ENCODE data around the gene OR7C1. TPM values are rescaled to one million over a fixed set of nuclear protein-coding genes. Genes with fewer than 3 reads are reported as not detected.
A peak's percentile ranks its signal among the peaks of the same experiment; 100 is the strongest.
"Not testable (repeated sequence)": the region's sequence is repeated elsewhere in the genome, so short reads cannot be mapped to it uniquely, and the experiment has no call there.

Gene OR7C1
- total RNA-seq, 2 experiments from 2014 or later, result not detected

DNA sequence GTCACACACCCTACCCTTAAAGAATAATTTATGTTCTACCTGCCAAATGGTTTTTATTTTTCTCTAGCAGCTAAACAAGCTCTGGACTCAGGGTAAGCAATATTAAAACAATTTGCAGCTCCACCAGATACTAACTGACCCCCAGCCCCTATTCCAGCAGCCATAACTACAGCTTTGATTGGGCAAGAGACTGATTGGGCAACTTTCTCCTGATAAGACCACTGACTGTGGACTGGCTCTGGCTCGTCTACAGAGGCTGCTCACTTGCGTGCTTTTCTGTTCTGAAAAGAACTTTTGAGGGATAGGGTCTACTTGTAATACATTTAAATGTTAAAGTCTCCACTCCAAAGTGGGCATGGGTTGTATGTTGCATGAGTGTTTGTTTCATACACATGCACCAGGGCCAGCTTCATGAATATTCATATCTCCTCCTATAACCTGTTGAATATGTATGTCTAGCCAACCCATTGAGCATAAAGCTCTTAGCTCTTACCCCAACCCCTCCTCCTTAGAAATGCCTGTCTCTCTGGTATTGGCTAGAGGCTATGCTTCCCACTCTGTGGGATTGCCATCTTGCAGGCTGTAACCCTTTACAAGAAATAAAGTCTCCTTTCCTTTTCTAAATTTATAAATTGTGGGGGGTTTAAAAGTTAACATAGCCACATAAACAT is 19.9 kb downstream of the OR7C1 start:
- Mint-ChIP-seq H3K9me3 (no peaks in the 10 kb centered on the region), H3K4me3 (no peak overlapping the region), H3K36me3 (no peaks in the 10 kb centered on the region), H3K4me1 (ENCODE audit: low read depth) (no peaks in the 10 kb centered on the region), H3K27me3 (no peaks in the 10 kb centered on the region), H3K27ac (no peak overlapping the region)
- ChIA-PET CTCF (no interaction called here), POLR2A (no interaction called here)
- intact Hi-C loops (cut with micrococcal nuclease), result no loop called here
- DNase-seq, result no peak

DNA sequence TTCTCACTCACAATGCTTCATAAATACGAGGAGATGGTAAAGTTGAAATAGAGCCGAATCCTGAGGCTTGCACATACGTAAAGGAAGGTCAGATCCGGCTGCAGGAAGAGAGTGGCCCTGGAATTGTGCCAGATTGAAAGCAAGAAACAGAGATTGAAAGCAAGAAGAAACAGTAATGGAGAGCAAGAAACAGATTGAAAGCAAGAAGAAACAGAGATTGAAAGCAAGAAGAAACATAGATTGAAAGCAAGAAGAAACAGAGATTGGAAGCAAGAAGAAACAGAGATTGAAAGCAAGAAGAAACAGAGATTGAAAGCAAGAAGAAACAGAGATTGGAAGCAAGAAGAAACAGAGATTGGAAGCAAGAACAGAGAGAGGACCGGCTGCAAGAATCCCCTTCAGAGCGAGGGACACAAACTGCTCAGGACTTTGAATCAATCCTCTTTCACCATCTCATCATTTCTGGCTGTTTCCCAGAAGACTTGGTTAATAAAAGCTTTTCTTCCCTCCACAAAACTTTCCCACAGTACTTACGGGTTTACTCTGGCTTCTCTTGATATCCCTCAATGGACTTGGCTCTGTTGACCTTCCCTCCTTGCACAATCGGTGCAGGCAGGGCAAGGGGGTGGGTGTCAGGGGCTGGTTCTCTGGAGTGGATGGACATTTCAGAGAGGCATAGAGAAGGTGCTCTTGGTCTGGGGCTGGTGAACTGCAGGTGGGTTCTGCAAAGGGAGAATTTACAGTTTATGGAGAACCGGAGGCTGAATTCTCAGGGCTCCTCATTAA is 25.5 kb downstream of the OR7C1 start:
- no peaks in the 10 kb centered on the region for H3K36me3 Mint-ChIP-seq
- no peak overlapping the region for H3K4me3 Mint-ChIP-seq
- DNase-seq, result no peak
- no peak overlapping the region for H3K27ac Mint-ChIP-seq
- H3K27me3 Mint-ChIP-seq, result peaks cover 4% of the 10 kb centered on the region
- H3K4me1 Mint-ChIP-seq (ENCODE audit: low read depth), result no peaks in the 10 kb centered on the region
- ChIA-PET POLR2A (no interaction called here), CTCF (no interaction called here)
- intact Hi-C loops (cut with micrococcal nuclease), result no loop called here
- no peaks in the 10 kb centered on the region for H3K9me3 Mint-ChIP-seq

DNA sequence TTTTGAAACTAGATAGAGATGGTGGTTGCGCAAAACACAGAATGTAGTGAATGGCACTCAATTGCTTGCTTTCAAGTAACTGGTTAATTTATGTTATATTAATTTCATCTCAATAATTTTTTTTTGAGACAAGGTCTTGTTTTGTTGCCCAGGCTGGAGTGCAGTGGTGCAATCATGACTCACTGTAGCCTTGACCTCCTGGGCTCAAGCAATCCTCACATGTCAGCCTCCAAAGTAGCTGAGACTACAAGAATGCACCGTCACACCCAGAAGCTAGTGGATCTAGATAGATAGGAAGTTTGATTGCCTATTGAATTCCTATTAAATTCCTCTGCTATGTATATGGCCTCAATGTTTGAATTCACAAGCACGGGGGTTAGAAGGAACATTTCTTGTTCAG is 30.2 kb downstream of the OR7C1 start:
- Mint-ChIP-seq H3K36me3 (no peaks in the 10 kb centered on the region), H3K27me3 (peaks cover 10% of the 10 kb centered on the region), H3K4me1 (ENCODE audit: low read depth) (no peaks in the 10 kb centered on the region), H3K27ac (no peak overlapping the region), H3K9me3 (no peaks in the 10 kb centered on the region), H3K4me3 (no peak overlapping the region)
- ChIA-PET CTCF (no interaction called here), POLR2A (no interaction called here)
- intact Hi-C loops (cut with micrococcal nuclease), result no loop called here
- DNase-seq, result no peak

DNA sequence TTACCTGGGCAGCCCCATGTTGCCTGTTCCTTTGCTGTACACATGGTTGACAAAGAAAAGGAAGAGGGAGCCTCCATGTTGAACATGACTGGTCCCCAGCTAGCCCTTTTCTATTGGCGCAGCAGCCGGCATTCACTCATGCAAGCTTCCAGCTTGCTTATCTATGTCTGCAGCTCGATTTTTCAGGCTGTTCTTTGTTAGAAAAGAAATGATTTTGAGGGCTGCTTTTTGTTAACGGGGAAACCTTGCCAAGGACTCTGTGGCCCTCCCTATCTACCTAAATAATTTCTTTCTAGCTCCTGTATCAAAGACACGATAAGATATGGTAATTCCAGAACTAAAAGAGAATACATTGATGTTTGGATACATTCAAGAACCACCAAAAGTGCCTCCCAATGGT is 36.2 kb downstream of the OR7C1 start:
- POLR2A ChIA-PET, result no interaction called here
- no peaks in the 10 kb centered on the region for H3K36me3 Mint-ChIP-seq
- no peaks in the 10 kb centered on the region for H3K9me3 Mint-ChIP-seq
- no peak for DNase-seq
- CTCF ChIA-PET, result interaction anchor here (1.2 kb wide), 1 partner anchor 14 kb away, joined by 3 read pairs; no protein-coding TSS in a partner anchor
- peaks cover 15% of the 10 kb centered on the region for H3K27me3 Mint-ChIP-seq
- H3K4me3 Mint-ChIP-seq, result no peak overlapping the region
- H3K27ac Mint-ChIP-seq, result no peak overlapping the region
- intact Hi-C loops (cut with micrococcal nuclease), result no loop called here
- H3K4me1 Mint-ChIP-seq (ENCODE audit: low read depth), result no peaks in the 10 kb centered on the region

DNA sequence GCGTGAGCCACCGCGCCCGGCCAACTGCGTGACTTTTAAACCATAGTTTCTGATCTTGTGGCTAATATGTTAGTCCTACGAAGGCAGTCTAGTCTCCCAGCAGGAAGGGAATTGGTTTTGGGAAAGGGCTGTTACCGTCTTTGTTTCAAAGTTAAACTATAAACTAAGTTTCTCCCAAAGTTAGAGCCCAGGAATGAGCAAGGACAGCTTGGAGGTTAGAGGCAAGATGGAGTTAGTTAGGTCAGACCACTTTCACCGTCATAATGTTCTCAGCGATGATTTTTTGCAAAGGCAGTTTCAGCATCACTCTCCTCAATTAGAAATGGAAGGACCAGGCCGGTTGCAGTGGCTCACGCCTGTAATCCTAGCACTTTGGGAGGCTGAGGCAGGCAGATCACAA is 39.0 kb downstream of the OR7C1 start:
- Mint-ChIP-seq H3K9me3 (no peaks in the 10 kb centered on the region), H3K4me3 (no peak overlapping the region), H3K36me3 (no peaks in the 10 kb centered on the region), H3K4me1 (ENCODE audit: low read depth) (no peaks in the 10 kb centered on the region), H3K27ac (no peak overlapping the region), H3K27me3 (peaks cover 15% of the 10 kb centered on the region)
- no peak for DNase-seq
- intact Hi-C loops (cut with micrococcal nuclease), result no loop called here
- ChIA-PET POLR2A (no interaction called here), CTCF (interaction anchor here (1.3 kb wide), 1 partner anchor 10 kb away, joined by 4 read pairs; no protein-coding TSS in a partner anchor)

DNA sequence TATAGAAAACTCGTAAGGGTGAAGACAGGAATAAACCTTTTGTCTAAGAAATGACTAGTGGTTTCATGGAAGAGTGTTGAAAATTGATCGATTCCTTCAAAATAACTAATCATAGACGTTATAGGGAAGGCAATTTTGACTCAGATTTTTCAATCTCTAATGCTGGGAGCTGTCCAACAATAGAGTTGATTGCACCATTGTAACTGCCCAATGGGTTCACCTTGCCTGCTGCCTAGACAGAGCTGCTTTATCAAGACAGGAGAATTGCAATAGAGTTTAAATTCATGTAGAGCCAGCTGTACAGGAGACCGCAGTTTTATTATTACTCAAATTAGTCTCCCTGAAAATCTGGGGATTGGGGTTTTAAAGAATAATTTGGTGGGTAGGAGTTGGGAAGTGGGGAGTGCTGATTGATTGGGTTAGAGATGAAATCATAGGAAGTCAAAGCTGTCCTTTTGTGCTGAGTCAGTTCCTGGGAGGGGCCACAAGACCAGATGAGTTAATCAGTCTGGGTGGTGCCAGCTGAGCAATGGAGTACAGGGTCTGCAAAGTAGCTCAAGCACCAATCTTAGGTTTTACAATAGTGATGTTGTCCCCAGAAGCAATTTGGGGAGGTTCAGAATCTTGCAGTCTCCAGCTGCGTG is 39.8 kb downstream of the OR7C1 start:
- Mint-ChIP-seq H3K4me1 (ENCODE audit: low read depth) (no peaks in the 10 kb centered on the region), H3K27me3 (peaks cover 15% of the 10 kb centered on the region), H3K9me3 (no peaks in the 10 kb centered on the region), H3K36me3 (no peaks in the 10 kb centered on the region), H3K27ac (no peak overlapping the region), H3K4me3 (no peak overlapping the region)
- intact Hi-C loops (cut with micrococcal nuclease), result no loop called here
- ChIA-PET CTCF (no interaction called here), POLR2A (no interaction called here)
- DNase-seq, result no peak

DNA sequence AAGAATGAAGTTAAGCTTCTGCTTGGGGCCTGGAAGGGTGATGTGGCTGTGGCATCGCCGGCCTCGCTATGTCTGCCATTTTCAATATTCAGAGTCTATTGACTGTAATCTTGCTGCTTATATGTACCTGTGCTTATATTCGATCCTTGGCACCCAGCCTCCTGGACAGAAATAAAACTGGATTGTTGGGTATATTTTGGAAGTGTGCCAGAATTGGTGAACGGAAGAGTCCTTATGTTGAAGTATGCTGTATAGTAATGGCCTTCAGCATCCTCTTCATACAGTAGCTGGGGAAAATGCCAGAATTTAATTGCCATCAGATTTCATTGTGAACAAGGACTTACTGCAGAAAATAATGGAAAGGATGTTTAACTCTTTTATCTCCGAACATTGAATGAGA is 42.7 kb downstream of the OR7C1 start:
- H3K27ac Mint-ChIP-seq; H3K36me3 Mint-ChIP-seq; DNase-seq; H3K9me3 Mint-ChIP-seq; H3K4me1 Mint-ChIP-seq (ENCODE audit: low read depth); intact Hi-C loops (cut with micrococcal nuclease); CTCF ChIA-PET; H3K4me3 Mint-ChIP-seq; H3K27me3 Mint-ChIP-seq; POLR2A ChIA-PET: not testable (repeated sequence)

DNA sequence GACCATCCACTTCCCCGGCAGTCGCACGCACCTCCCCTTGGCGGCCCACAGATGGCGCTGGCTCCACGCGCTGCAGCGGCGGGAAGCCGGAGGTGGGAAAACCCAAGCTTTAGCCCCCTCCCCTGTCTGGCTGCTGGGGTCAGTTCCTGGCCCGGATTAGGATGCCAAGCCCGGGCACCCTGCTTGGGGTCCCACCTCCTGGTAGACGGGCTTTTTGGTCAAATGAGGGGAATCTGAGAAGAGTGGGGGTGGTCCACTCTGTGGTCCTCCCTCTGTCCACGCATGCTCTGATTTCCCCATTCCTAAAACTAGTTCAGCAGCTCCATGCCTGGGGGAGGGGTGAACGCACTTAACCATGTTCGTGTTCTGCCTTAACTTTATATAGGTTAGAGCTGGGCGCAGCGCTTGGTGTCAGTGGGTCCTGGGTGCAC is 48.5 kb downstream of the OR7C1 start:
- peaks cover 16% of the 10 kb centered on the region for H3K4me1 Mint-ChIP-seq (ENCODE audit: low read depth)
- no peaks in the 10 kb centered on the region for H3K9me3 Mint-ChIP-seq
- intact Hi-C loops (cut with micrococcal nuclease), result loop anchor here (10.0 kb wide), 1 partner anchor 212 kb away; the partner anchor contains the start of gene NDUFB7
- ChIA-PET POLR2A (no interaction called here), CTCF (interaction anchor here (0.7 to 1.8 kb wide), 8 partner anchors 10 to 1197 kb away, joined by 3 to 5 read pairs (median 3); partner anchors contain the start of gene ZNF333)
- no peak overlapping the region for H3K4me3 Mint-ChIP-seq
- H3K27me3 Mint-ChIP-seq, result peaks cover 18% of the 10 kb centered on the region
- H3K36me3 Mint-ChIP-seq, result no peaks in the 10 kb centered on the region
- DNase-seq, result peak; percentile 40
- H3K27ac Mint-ChIP-seq, result no peak overlapping the region

DNA sequence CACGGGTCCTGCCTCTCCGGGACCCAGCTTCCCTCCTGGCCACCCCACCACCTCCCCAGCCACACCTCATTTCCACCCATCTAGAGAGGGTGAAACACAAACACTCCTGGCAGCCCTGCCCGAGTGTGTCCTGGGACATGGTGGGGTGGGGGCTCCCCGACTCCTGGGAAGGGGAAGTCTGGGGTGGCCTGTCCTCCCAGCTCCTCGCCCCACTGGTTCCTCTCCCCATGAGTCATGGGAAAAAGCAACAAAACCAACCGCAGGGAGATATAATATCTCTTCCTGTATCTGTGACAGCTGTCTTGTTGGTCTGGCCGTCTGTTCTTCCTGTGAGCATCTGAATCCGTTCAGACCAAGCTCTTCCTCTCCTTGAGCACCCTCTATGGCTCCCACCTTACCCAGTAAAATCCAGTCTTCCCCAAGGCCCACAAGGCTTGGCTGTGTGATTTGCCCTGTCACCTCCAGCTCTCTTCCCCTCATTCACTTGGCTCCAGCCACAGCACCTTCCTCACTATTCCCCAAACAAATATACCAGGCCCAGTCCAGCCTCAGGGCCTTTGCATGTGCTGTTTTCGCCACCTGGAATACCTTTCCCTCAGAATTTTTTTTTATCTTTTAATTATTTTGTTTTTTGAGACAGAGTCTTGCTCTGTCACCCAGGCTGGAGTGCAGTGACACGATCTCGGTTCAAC is 49.7 kb downstream of the OR7C1 start:
- peaks cover 16% of the 10 kb centered on the region for H3K27me3 Mint-ChIP-seq
- H3K36me3 Mint-ChIP-seq, H3K9me3 Mint-ChIP-seq: not testable (repeated sequence)

DNA sequence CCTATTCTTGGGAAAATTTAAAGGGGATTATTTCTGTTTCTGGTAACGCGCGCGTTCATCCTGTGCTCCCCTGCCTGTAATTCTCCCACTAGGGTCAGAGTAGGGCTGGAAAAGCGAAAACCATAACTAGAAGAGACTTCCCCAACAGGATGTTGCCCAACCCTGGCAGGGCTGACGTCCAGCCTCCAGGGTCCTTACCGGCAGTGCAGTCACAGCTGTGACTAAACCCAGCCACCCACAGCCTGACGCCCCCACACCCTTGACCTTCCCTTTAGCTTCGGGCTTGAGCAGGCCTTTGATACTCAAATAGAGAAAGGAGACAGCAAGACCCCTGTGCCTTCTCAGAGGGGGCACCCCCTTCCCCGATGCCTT is 50.3 kb downstream of the OR7C1 start:
- not testable (repeated sequence) for H3K9me3 Mint-ChIP-seq, H3K36me3 Mint-ChIP-seq, H3K27ac Mint-ChIP-seq, H3K4me3 Mint-ChIP-seq
- peak; percentile 65 for DNase-seq
- Mint-ChIP-seq H3K27me3 (peaks cover 16% of the 10 kb centered on the region), H3K4me1 (ENCODE audit: low read depth) (peaks cover 16% of the 10 kb centered on the region)
- ChIA-PET CTCF (interaction anchor here (0.8 to 1.2 kb wide), 2 partner anchors 14 to 32 kb away, joined by 3 read pairs; no protein-coding TSS in a partner anchor), POLR2A (interaction anchor here (0.6 kb wide), 1 partner anchor 21 kb away, joined by 3 read pairs; no protein-coding TSS in a partner anchor)
- intact Hi-C loops (cut with micrococcal nuclease), result loop anchor here (2.0 to 10.0 kb wide), 2 partner anchors 104 to 210 kb away; partner anchors contain the start of gene NDUFB7

More for the DNA sequence above, 49.7 kb downstream of the OR7C1 start:
- Mint-ChIP-seq H3K4me1 (ENCODE audit: low read depth) (peaks cover 16% of the 10 kb centered on the region), H3K27ac (peak overlapping the region; percentile 58)
- intact Hi-C loops (cut with micrococcal nuclease), result loop anchor here (2.0 to 10.0 kb wide), 2 partner anchors 104 to 210 kb away; partner anchors contain the start of gene NDUFB7
- POLR2A ChIA-PET, result interaction anchor here (0.6 kb wide), 1 partner anchor 21 kb away, joined by 3 read pairs; no protein-coding TSS in a partner anchor
- not testable (repeated sequence) for H3K4me3 Mint-ChIP-seq
- CTCF ChIA-PET, result interaction anchor here (0.8 to 1.4 kb wide), 5 partner anchors 11 to 374 kb away, joined by 3 to 4 read pairs (median 3); partner anchors contain the start of gene ZNF333
- DNase-seq, result peak; percentile 25

DNA sequence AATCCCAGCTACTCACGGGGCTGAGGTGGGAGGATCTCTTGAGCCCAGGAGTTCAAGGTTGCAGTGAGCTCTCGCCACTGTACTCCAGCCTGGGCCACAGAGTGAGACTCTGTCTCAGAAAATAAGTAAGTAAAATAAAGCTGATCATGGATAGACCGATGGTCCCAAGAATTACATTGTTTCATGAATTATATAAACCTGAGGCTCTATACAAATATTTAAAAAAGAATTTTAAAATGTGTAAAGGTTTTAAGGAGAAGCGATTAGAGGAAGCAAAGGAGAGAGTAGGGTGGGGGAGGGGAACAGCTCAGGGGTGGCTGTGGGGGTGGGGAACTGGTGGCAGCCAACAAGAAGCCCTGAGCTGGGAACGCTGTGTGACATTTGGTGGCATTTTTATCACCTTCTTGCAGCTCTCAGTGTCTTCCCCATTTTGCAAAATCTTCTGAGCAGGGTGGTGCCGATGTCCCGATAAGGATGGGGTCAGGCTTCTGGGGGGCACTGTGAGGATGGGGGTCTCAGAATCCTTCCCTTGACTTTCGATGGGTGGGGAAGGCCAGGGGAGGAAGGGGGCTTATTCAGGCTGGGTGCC is 51.5 kb downstream of the OR7C1 start:
- DNase-seq, H3K27ac Mint-ChIP-seq, H3K36me3 Mint-ChIP-seq, H3K9me3 Mint-ChIP-seq, H3K4me3 Mint-ChIP-seq, POLR2A ChIA-PET: not testable (repeated sequence)
- CTCF ChIA-PET, result interaction anchor here (0.9 kb wide), 1 partner anchor 83 kb away, joined by 3 read pairs; no protein-coding TSS in a partner anchor
- Mint-ChIP-seq H3K27me3 (peaks cover 20% of the 10 kb centered on the region), H3K4me1 (ENCODE audit: low read depth) (peaks cover 16% of the 10 kb centered on the region)
- intact Hi-C loops (cut with micrococcal nuclease), result loop anchor here (10.0 kb wide), 1 partner anchor 209 kb away; the partner anchor contains the start of gene NDUFB7
